ENCODE data around the gene NRG3. TPM values are rescaled to one million over a fixed set of nuclear protein-coding genes. Genes with fewer than 3 reads are reported as not detected.

Gene NRG3
- total and polyA plus RNA-seq, 8 donors, result 0.14 to 0.59 (median 0.25) TPM; not detected in 2

GRCh38 chr10:83012866-83013265 lies 1137.9 kb downstream of the NRG3 start:
- no peak for DNase-seq
- Histone ChIP-seq H3K27me3 (no peaks in the 10 kb centered on the region), H3K4me1 (no peaks in the 10 kb centered on the region), H3K4me3 (no peak overlapping the region), H3K27ac (no peak overlapping the region), H3K36me3 (no peaks in the 10 kb centered on the region), H3K9me3 (no peaks in the 10 kb centered on the region)
- FAIRE-seq, result no peak
- no peak for ATAC-seq
- TF ChIP-seq, protein P1, sequence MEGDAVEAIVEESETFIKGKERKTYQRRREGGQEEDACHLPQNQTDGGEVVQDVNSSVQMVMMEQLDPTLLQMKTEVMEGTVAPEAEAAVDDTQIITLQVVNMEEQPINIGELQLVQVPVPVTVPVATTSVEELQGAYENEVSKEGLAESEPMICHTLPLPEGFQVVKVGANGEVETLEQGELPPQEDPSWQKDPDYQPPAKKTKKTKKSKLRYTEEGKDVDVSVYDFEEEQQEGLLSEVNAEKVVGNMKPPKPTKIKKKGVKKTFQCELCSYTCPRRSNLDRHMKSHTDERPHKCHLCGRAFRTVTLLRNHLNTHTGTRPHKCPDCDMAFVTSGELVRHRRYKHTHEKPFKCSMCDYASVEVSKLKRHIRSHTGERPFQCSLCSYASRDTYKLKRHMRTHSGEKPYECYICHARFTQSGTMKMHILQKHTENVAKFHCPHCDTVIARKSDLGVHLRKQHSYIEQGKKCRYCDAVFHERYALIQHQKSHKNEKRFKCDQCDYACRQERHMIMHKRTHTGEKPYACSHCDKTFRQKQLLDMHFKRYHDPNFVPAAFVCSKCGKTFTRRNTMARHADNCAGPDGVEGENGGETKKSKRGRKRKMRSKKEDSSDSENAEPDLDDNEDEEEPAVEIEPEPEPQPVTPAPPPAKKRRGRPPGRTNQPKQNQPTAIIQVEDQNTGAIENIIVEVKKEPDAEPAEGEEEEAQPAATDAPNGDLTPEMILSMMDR (IDR thresholded peaks at IDR 0.05), result no peak
- intact Hi-C loops (cut with DNase I), result no loop called here
- WGBS, 2 donors, result 36 to 48% methylated on average over 3 of the region's 3 CpGs

DNA sequence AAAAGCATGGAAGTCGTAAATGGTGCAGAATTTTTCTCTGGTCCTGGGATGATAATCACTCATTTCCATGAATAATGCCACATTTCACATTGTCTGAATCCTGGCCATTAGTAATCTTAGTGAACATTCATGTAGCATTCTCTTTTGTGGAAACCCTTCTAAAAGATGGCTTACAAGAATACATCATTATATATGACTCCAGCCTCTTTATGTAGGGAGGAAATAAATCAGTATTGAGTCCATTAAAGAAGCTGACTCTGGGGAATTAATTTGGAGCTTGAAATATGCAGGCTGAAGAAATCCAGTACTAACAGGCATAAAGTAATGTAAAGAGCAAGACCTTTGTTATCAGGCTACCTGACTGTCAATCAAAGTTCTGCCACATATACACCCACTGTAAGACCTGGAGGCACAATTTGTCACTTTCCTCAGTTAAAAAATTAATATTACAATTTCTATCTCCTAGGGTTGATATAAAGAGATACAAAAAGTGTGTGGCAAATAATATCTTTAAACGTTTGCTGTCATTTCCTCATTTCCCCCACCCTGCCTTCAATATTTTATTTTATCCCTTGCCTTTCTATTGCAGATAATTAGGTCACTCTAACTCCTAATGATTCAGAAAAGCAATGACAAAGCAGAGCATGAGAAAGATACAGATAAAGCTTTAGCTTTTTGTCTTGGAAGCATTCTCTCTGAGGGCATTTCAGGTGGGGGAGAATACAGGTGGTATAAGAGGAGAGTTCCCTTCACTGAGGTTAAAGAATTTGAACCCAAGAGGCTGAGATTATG lies 1142.3 kb downstream of the NRG3 start:
- H3K4me3 ChIP-seq, result no peak overlapping the region
- ATAC-seq (no peak), DNase-seq (no peak), FAIRE-seq (no peak)
- 45 to 55% methylated on average over 2 of the region's 2 CpGs for WGBS, 2 donors
- no peaks in the 10 kb centered on the region for H3K4me1 ChIP-seq
- no peaks in the 10 kb centered on the region for H3K27me3 ChIP-seq
- H3K9me3 ChIP-seq, result no peaks in the 10 kb centered on the region
- H3K36me3 ChIP-seq, result no peaks in the 10 kb centered on the region
- intact Hi-C loops (cut with DNase I), result no loop called here
- TF ChIP-seq, protein P1 (IDR thresholded peaks at IDR 0.05), result no peak
- no peak overlapping the region for H3K27ac ChIP-seq

DNA sequence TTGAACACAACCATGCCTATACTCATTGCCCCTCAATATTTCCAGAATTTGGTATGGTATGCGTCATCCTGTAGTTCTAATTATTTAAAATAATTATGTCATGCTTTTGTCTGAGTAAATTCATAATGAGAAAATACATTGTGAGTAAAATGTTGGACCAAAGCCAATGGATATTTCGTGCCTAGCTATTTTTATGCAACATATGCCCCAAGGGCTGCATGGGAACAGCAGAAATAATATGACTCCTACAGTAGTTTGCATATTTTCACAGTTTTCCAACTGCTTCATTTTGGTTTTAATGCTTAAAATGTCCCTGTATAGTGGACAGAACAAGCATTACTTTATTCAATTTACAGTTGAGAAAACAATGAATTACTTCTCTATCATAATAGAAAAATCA lies 1148.7 kb downstream of the NRG3 start:
- H3K36me3 ChIP-seq, result no peaks in the 10 kb centered on the region
- no peak for DNase-seq
- no peaks in the 10 kb centered on the region for H3K9me3 ChIP-seq
- H3K27ac ChIP-seq, result no peak overlapping the region
- intact Hi-C loops (cut with DNase I), result no loop called here
- TF ChIP-seq, protein P1 (IDR thresholded peaks at IDR 0.05), result no peak
- H3K27me3 ChIP-seq, result no peaks in the 10 kb centered on the region
- ATAC-seq, result no peak
- 45 to 56% methylated on average over 2 of the region's 2 CpGs for WGBS, 2 donors
- no peak overlapping the region for H3K4me3 ChIP-seq
- H3K4me1 ChIP-seq, result no peaks in the 10 kb centered on the region
- no peak for FAIRE-seq
